Activated T-cell treated with anti-CD3 and anti-CD28 coated beads for 1 hour (primary cell): ENCODE data around the gene GLB1L3.

Experiments
- DNase-seq: peaks from one replicate; pipeline ENCODE4 v3.0.0-alpha.2; 2020; ENCODE audit warnings: low read depth

The GLB1L3 gene, protein sequence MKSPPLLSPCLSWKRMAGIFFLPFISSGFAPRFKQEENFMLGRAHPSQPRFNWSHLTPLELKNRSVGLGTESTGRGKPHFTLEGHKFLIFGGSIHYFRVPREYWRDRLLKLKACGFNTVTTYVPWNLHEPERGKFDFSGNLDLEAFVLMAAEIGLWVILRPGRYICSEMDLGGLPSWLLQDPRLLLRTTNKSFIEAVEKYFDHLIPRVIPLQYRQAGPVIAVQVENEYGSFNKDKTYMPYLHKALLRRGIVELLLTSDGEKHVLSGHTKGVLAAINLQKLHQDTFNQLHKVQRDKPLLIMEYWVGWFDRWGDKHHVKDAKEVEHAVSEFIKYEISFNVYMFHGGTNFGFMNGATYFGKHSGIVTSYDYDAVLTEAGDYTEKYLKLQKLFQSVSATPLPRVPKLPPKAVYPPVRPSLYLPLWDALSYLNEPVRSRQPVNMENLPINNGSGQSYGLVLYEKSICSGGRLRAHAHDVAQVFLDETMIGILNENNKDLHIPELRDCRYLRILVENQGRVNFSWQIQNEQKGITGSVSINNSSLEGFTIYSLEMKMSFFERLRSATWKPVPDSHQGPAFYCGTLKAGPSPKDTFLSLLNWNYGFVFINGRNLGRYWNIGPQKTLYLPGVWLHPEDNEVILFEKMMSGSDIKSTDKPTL

DNA sequence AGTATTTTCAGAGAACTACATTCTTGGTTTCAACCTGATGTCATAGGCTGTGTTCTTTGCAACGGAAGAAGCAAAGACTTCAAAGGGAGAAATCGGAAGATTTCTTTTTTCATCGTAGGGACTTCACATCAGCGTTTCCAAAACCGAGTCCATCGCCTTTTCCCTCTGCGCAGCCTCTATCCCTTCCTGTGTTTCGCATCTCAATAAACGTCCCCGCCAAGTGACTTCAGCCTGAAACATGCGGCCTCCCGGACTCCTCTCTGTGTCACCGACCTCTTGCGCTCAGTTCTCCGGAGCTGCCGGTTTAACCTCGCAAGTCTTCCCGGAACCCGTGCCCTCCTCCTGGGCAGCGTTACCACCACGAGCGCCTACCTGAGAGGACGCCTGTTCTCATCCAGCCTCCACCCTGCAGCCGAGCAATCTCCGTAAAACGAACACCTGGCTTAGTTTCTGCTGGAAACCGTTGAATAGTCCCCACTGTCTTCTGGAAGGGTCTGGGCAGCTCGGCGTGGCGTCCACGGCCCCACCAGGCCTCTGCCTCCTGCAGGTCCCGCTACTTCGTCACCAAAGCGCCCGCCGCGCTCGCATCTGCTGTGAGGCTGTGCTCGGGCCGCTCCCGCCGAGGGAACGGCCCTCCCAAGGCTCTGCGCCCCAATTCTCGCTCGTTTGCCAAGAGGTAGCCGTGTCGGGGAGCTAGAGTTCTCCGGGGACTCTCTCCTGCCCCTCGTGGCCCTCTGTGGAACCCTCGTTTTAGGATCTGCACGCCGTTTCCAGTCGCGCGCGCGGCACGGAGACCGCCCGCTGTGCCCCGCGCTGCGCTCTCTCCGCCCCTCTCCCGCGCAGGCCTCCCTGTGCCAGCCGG is at the start of gene GLB1L3:
GLB1L3 (plus strand) TSS at position 846 of the 862 bp plus-strand sequence. CDS start 362 bp downstream, outside the sequence.
- peak; percentile 70 for DNase-seq

DNA sequence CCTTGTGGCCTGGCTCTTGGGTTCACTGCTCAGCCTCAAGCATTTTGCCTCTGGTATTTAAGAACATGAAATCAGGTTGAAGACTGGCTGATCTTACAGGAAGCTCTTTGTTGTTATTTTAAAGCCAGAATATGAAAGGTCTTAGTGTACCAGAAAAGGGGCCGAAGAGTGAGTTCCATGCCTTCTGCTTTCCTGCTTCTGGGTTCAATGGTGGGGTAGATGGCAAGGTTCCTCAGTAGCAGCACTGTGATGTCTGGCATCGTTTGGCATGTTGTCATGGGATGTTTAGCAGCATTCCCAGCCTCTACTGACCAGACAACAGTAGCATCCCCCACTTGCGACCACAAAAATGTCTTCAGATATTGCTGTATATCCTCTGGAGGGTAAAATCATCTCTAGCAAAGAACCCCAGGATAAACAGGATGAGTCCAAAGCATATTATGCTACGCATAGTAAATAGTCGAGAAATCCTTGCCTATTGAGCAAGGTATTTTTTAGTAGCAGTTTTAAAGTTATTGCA is 49.3 kb upstream of the GLB1L3 start:
- DNase-seq, result no peak

DNA sequence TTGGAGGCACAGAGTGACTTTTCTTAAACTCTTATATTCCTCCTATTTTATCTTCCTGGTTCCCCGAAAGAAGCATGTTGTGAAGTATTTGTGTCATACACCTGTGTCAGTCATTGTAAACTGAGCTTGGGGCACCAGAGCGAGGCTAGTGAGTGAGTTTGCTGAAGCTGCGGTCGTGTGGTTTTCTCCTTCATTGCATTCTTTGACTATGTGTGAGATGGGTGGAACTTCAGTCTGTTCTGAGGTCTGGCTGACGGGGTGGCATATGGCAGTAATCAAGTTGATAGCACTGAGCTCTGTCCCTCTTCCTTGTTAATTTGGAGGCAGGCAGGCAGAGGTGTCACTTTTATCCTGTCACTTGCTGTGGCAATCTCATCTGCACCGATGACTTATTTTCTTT is 47.6 kb upstream of the GLB1L3 start:
- no peak for DNase-seq

DNA sequence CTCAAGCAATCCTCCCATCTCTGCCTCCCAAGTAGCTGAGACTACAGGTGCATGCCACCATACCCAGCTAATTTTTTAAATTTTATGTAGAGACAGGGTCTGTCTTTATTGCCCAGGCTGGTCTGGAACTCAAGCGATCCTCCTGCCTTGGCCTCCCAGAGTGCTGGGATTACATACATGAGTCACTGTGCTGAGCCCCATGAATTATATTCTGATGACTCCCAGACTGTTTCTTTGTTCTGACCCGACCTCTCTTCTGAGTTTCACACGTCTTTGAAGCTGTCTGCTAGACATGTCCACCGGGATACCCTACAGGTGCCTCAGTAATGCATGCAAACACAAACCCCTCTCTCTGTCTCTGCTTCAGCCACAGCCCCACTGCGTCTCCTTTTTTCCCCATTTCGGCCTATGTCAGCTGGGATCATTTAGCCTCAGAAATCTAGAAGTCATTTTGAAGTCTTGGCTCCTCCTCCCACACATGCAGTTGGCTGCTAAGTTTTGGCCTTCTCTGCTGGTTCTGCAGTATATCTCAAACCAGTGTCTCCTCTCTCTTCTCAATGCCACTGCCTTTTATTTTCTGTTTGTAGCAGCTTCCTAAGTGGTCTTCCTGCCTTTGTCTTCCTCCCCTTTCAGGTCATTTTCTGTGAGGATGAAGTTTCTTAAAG is 46.9 kb upstream of the GLB1L3 start:
- DNase-seq, result no peak

DNA sequence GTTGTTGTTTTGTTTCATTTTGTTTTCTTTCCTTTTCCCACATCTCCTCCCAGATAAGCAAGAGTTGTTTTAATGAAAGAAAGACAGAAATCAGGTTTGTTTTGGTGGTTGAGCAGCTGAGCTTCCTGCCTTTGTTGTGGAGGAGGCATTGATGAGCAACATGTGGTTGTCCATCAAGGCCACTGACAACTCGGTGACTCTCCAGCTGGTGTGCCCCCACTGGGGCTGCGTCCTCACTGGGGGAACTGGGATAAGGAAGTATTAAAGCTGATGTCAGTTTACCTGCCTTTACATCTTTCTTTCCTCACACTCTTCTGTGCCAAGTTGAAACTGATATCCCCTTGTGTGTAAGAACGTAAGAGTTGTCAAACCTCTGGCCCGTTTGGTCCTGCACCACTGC is 45.8 kb upstream of the GLB1L3 start:
- no peak for DNase-seq

DNA sequence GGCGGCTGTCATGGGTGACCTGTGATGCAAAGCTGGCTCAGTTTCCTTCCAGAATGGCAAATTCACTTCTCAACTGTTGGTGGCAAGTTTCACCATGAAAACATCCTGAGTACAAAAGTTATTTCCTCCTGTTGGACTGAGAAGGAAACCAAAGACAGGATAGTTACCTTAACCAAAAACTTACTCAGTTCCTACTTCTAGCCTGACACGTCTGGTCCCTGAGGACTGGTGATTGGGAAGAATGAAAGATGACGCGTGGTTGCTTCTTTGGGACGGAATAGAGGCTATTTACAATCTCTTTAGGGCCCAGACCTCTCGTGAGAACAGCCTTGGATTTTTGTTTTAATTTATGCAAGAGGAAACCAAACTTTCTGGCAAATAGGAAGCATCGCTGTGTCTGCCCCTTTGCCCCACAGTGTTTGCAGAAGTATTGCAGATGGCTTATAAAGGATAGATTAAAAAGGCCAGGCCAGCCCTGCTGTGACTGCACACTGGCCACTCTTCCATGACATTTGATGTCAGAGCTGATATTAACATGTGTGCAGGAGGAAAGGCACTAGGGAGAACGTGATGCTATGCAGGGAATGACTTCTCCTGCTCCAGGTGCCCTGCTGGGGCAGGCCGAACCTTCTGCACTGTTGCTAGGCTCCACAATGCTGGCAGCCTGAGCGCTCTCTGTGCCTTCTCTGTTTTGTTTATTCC is 44.1 kb upstream of the GLB1L3 start:
- DNase-seq, result no peak

DNA sequence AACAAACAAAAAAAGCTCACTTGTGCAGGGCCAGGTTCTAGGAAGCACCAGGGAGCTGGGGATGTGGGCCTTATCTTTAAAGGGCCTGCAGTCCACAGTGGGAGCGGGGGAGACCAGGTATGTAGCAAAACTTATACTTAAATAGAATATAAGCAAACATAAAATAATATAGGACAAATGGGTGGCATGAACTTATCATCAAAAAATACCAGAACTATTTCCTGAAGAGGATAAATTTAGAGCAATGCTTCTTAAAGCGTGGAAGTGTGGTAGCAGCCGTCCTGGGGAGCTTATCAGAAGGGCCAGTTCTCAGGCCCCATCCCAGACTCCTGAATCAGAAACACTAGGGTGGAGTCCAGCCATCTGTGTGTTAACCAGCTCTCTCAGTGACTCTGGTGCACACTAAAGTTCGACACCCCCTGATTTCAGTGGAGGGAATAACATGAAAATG is 42.4 kb upstream of the GLB1L3 start:
- DNase-seq, result no peak

DNA sequence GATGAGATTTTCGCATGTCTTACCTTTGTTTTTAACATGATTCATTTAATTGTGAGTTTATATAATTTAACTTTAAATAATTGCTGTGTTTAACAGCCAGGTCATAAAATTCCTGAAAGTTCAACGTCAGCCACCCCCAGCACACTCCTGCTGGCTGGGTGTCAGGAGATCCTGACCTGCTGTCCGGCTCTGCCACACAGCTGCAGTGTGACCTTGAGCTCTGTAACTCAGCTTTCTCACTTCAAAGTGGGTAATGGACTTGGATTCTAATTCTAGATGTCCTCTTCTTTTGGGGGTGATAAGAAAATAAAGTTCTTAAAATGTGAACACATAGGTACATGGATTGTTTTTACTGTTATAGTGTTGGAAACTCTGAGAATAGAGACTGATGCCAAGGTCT is 40.8 kb upstream of the GLB1L3 start:
- no peak for DNase-seq

DNA sequence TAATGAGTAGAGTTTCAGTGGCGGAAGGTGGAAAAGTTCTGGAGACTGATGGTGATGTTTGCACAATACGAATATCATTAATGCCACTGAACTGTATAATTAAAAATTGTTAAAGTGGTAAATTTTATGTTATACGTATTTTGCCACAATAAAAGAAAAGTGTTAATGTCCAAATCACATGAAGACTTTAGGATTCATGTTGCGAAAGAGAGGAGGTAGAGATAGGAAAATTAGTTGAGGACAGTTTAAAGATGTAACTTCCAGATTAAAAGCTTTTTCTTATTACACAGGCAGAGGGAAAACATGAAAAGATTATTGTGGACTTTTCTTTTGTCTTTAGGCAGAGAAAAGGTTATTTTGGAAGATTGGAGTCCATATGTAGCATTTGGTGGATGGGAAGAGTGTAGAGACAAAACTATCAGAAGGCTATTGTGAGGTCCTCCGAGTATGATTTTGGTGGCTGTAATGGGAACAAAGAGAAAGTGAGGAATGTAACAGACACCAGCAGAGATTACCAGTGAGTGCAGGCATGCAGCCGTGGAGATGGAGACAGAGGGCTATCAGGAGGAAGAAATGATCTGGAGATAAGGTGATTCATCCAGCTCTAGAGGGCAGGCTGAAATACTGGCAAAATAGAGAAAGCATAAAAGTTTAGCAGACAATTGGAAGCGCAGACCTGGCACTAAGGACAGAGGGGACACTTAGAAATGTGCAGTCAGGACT is 39.2 kb upstream of the GLB1L3 start:
- no peak for DNase-seq

DNA sequence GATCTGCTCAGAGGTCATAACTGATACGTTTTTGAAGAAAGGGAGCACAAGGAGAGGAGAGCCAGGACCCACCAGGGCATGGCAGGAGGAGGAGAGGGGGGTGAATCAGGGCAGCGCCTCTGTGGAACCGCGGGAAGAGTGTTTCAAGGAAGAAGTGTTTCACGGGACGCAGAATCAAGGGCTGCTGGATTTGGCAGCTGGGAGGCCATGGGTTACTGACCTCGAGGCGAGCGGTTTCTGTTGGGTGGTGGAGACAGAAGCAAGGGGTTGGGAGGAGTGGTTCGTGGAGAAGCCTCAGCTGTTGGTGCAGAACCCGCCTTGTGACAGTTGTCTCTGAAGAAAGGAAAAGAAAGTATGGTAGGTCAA is 38.6 kb upstream of the GLB1L3 start:
- no peak for DNase-seq

DNA sequence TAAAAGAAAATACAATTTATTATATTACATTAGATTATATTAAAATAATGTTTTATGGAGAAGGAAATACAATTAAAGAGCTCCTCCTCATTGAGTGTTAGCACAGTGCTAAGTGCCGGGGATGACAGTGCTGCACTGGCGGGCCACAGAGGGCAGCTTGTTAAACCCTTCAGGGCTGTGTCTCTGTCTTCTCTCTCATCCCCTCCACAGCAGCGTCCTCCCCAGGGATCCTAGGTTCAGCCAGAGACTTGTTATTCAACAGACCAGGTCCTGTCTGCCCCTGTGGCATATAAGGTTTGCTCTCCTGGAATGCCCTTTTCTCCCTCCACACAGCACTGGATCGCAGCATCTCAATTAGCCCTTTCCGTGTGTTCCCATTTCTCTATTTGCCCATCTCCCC is 37.2 kb upstream of the GLB1L3 start:
- no peak for DNase-seq

DNA sequence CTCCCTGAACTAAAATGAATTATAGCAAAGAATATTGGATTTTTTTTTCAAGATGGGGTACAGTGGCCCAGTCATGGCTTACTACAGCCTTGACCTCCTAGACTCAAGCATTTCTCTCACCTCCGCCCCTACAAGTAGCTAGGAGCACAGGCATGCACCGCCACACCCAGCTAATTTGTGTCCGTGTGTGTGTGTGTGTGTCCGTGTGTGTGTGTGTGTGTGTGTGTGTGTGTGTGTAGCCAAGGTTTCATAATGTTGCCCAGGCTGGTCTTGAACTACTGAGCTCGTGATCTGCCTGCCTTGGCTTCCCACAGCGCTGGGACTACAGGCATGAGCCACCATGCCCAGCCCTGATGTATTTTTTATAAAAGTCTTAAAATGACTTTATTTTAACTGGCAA is 35.6 kb upstream of the GLB1L3 start:
- DNase-seq, result no peak

DNA sequence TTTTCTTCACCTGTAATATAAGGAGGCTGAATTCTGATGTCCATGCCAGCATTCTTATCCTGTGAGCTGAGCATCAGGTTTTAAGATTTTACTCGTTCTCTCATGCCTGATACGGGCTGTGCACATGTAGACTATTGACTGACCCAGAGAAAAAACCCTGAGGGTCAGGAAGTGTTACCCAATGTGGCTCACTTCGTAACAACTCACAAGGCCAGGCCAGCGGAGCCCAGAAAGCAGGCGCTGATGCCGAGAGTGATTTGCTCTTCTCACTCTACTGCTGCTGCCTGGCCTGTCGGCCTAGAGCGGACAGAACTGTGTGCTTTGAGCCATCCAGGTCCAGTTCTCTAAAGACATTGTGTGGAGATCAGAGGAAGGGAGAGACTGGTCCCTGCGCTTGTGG is 33.8 kb upstream of the GLB1L3 start:
- DNase-seq, result no peak

DNA sequence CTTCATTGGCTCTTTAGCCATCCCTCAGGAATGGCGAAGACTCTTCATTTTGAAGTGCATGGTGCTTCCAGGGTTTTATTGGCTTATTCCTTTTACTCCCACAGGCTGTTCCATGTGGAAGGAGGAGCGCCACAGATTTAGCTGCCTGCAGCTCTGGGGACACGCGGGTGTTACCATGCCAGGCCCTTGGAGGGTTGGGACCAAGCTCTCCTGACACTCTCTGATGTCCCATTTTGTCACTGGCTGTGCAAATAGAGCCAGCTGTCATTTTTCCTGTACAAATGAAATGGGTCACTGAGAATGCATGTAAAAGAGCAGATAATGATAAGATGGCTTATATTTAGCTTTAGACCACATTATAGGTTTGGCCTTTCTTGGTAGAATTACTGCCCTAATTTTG is 32.3 kb upstream of the GLB1L3 start:
- no peak for DNase-seq

DNA sequence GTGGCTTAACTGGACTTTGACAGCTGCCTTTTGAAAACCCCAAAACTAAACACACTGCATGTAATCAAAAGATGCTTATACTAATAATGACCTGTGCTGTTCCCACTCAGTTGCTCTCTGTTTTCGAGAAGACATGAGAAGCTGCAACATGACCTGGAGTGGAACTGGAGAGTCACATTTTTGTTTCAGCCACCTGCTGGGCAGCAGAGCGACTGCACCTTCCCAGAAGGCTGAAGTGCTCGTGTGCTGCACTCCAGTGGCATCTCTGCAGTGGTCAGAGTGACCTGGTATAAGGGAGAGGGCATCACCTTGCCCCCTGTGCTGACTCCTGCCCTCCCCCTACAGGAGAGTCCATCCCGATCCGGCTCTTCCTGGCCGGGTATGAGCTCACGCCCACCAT is 31.6 kb upstream of the GLB1L3 start:
- no peak for DNase-seq

DNA sequence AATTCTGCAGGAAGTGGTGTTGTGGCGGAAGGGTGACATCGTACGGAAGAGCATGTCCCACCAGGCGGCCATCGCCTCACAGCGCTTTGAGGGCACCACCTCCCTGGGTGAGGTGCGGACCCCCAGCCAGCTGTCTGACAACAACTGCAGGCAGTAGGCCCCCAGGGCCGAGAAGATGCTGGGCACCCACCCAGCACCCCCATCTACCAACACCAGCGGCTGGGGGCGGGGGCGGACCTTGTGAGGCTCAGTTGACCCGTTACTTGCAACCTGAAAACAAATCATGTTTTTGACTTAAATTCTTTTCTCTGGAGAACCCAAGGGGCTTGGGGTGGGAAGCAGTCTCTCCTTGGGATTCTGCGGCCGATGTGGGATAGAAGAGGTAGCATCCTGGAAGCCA is 30.7 kb upstream of the GLB1L3 start:
- DNase-seq, result no peak

DNA sequence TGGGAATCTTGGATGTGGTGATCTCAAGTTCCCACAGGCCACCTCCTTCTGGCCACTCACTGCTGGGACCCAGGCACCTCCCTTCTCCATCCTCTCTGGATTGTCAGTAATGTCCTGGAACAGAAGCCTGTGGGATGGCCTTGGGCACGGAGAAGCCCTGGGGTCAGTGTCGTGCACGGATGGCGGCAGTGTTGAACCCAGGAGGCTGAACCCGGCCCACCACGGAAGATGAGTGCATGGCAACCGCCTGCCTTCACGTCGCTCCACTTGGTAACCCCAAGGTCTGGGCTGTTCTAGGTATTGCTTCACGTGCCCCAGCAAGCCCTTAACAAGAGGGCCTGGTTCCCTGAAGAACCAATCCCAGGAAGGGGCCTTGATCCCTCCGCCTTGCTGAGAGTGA is 30.1 kb upstream of the GLB1L3 start:
- no peak for DNase-seq

DNA sequence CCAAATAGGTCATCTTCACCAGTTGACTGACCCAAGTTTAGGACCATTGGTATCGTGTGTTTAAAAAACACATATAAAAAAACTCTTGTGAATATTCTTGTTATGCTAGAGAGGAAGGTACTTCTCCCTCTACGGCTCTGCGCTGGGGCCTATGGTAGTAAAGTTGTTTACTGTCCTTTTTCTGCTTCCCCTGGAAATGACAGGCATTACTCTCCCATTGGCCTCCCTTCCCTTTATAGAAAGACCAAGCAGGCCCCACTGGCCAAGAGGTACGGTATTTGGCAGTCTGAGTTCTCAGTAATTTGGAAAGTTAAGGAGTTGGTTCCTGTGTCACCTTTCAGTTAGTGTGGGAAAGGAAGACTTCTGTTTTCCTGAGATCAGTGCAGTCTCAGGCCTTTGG is 29.5 kb upstream of the GLB1L3 start:
- DNase-seq, result no peak

DNA sequence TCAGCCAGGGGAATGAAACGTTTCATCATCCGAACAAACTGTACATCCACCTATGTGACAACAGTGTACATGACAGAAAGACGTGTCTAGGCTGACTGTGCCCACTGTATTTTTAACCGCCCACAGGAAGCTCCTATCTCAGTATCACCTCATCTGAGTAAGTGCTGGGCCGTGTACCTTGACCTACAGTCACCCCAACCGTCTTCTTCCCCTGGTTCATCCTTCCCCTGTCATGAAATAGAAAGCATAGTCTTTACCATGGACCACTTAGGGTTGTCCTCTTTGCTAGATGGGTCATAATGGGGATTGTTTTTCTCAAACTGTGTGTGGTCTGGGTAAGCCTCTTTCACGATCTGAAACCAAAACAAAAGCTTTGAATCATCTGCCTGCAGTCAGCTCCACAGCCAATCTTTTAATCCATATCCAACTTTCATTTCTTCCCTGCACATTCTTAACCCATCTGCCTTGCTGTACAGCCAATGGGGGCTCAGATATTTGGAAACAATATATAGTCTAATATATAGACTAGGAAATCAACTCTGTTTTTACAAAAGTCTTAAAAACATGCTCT is 27.2 kb upstream of the GLB1L3 start:
- DNase-seq, result no peak

DNA sequence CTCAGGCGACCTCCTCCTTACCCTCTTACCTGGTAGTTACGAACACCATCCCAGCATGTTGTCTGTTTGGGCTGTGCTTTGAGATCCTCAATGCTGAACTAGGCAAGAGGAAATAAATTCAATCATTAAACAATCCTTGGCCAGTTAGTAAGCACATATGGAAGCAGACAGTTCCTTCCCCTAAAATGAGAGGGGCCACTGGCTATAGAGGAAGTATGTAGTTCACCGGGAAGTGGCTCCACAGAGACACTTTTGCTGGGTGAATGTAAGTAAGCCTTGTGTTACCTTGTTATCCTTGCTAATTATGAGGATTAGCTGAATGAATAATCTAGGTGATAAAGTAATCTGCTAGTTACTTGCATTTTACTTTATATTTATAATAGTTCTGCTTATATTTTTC is 25.9 kb upstream of the GLB1L3 start:
- DNase-seq, result no peak
